HCT116 (cell line): ENCODE measurements around the gene BCR.

Source experiments
- EZH2phosphoT487 ChIP-seq: fragments of 200-600 bp; IDR thresholded peaks from 2 replicates; pipeline ENCODE4 v1.6.1; 2018; ENCODE audit warnings: antibody characterized with exemption, borderline replicate concordance
- ZNF274 ChIP-seq: fragments of 200-500 bp; sonication (Bioruptor generic); IDR thresholded peaks from 2 replicates; pipeline ENCODE4 v1.6.1; 2014; ENCODE audit warnings: mild to moderate bottlenecking, low read depth, low read length, inconsistent platforms

GRCh38 chr22:23157560-23158515 lies 22.5 kb upstream of the BCR start:
- TF ChIP-seq ZNF274 (no peak), EZH2phosphoT487 (no peak)
